Endothelial cell of umbilical vein (primary cell): Measurements from ENCODE around the gene HGF. TPM values are rescaled to one million over a fixed set of nuclear protein-coding genes. Genes with fewer than 3 reads are reported as not detected.

Experiments used
- BruUV-seq: library from RNA; stranded (reverse); fragments of 400-500 nt; replicated peaks from 2 replicates; lab custom pipeline; 2021; lab: Mats Ljungman, UMichigan
- CTCF ChIA-PET: fragments of 300-600, 350-600 bp; sonication (Branson Sonifier 250); formaldehyde crosslinking; loops from one replicate; lab custom pipeline; 2021; ENCODE audit warnings: antibody characterized with exemption, inconsistent platforms; lab: Charles Lee
- POLR2A ChIA-PET: fragments of 300-600, 350-600 bp; sonication (Branson Sonifier 250); formaldehyde crosslinking; loops from one replicate; lab custom pipeline; 2021; ENCODE audit warnings: antibody characterized with exemption, inconsistent platforms; lab: Charles Lee
- DNase-seq: peaks from one replicate; pipeline ENCODE4 v3.0.0-alpha.2; 2011; ENCODE audit warnings: low read depth, low spot score
- FAIRE-seq: peaks from 2 replicates; lab custom pipeline; 2011; peaks lifted over from hg19 to GRCh38; lab: Jason Lieb, UNC
- H2AFZ ChIP-seq: 2 replicates; pipeline ENCODE4 v1.6.0; 2012; ENCODE audit warnings: low read depth, low read length, control low read depth, inconsistent platforms
- H3K27ac ChIP-seq: 2 replicates; pipeline ENCODE4 v1.5.1; 2011; ENCODE audit warnings: low read depth, mild to moderate bottlenecking, control low read depth, low read length, moderate library complexity; ENCODE audit not compliant: insufficient read depth
- H3K27me3 ChIP-seq, 2 experiments: 2 replicates each; pipeline versions ENCODE4 v1.6.0 to v1.6.1; 2011; ENCODE audit warnings: low read length in 2 of 2, mixed read lengths in 1 of 2; ENCODE audit not compliant: control insufficient read depth in 2 of 2, insufficient read depth in 2 of 2
- H3K36me3 ChIP-seq, 2 experiments: 2 replicates in 1 of 2; 3 replicates in 1 of 2; pipeline ENCODE4 v1.5.1; 2011; ENCODE audit warnings: low read length in 2 of 2, mild to moderate bottlenecking in 1 of 2, moderate library complexity in 1 of 2; ENCODE audit not compliant: control insufficient read depth in 2 of 2, insufficient read depth in 2 of 2; ENCODE audit errors: extremely low read depth in 1 of 2
- H3K4me1 ChIP-seq: 3 replicates; pipeline ENCODE4 v1.5.1; 2011; ENCODE audit warnings: mild to moderate bottlenecking, low read length; ENCODE audit not compliant: control insufficient read depth, insufficient read depth; ENCODE audit errors: extremely low read depth
- H3K4me2 ChIP-seq: 2 replicates; pipeline ENCODE4 v1.6.1; 2011; ENCODE audit warnings: low read length, control low read depth, mixed read lengths; ENCODE audit not compliant: insufficient read depth
- H3K4me3 ChIP-seq, 3 experiments: fragments of 200-600 bp in 1 of 3; sonication (generic), shearing (Covaris generic) in 1 of 3; replicated peaks in 1 of 3; 2 replicates each; pipeline ENCODE4 v1.5.1; 2011 to 2016; ENCODE audit warnings: control low read depth in 3 of 3, low read length in 3 of 3, mild to moderate bottlenecking in 2 of 3, inconsistent platforms in 1 of 3, low read depth in 1 of 3, moderate library complexity in 1 of 3; ENCODE audit not compliant: insufficient read depth in 1 of 3
- H3K79me2 ChIP-seq: 2 replicates; pipeline ENCODE4 v1.6.0; 2012; ENCODE audit warnings: low read length, inconsistent platforms; ENCODE audit not compliant: control insufficient read depth, insufficient read depth
- H3K9ac ChIP-seq: replicated peaks from 2 replicates; pipeline ENCODE3; 2011; ENCODE audit warnings: low read length, control low read depth; ENCODE audit not compliant: insufficient read depth; ENCODE audit errors: extremely low read depth
- H3K9me1 ChIP-seq: replicated peaks from 3 replicates; pipeline ENCODE4 v1.6.0; 2011; ENCODE audit warnings: mild to moderate bottlenecking, low read length; ENCODE audit not compliant: control insufficient read depth, insufficient read depth; ENCODE audit errors: extremely low read depth
- H3K9me3 ChIP-seq: replicated peaks from 2 replicates; pipeline ENCODE4 v1.5.1; 2012; ENCODE audit warnings: low read length, inconsistent platforms; ENCODE audit not compliant: control insufficient read depth, insufficient read depth
- H4K20me1 ChIP-seq: replicated peaks from 2 replicates; pipeline ENCODE3; 2011; ENCODE audit warnings: mild to moderate bottlenecking, low read length; ENCODE audit not compliant: control insufficient read depth, insufficient read depth; ENCODE audit errors: extremely low read depth
- EZH2 ChIP-seq: IDR thresholded peaks from 2 replicates; pipeline ENCODE4 v1.6.1; 2012; ENCODE audit warnings: borderline replicate concordance, low read depth, mild to moderate bottlenecking, moderate library complexity, low read length, inconsistent platforms; ENCODE audit not compliant: severe bottlenecking
- FOS ChIP-seq: IDR thresholded peaks from 2 replicates; pipeline ENCODE4 v1.6.1; 2011; ENCODE audit warnings: mild to moderate bottlenecking, low read length, moderate library complexity, borderline replicate concordance; ENCODE audit not compliant: insufficient read depth
- GATA2 ChIP-seq: IDR thresholded peaks from 2 replicates; pipeline ENCODE4 v1.7.0; 2011; ENCODE audit warnings: low read depth, mild to moderate bottlenecking, moderate library complexity, mixed read lengths, low read length; ENCODE audit not compliant: insufficient read length, insufficient read depth
- JUN ChIP-seq: IDR thresholded peaks from 2 replicates; pipeline ENCODE4 v1.6.1; 2011; ENCODE audit warnings: borderline replicate concordance, low read depth; ENCODE audit not compliant: insufficient read length, insufficient read depth
- MAX ChIP-seq: IDR thresholded peaks from 2 replicates; pipeline ENCODE4 v1.6.1; 2011; ENCODE audit not compliant: insufficient read depth, insufficient read length
- MYC ChIP-seq: IDR thresholded peaks from one replicate; pipeline ENCODE4 v1.6.1; 2011; ENCODE audit warnings: mild to moderate bottlenecking, low read depth, low read length
- POLR2A ChIP-seq: IDR thresholded peaks from 2 replicates; pipeline ENCODE4 v1.6.1; 2012; ENCODE audit warnings: low read depth, mild to moderate bottlenecking, control low read depth, low read length
- POLR2AphosphoS5 ChIP-seq: IDR thresholded peaks from 2 replicates; pipeline ENCODE4 v1.6.1; 2012; ENCODE audit warnings: low read depth, mild to moderate bottlenecking, control low read depth, low read length, moderate library complexity; ENCODE audit not compliant: insufficient read depth
- dilution Hi-C: fragments of 300-500 bp; cut with MboI; formaldehyde crosslinking; loops from one replicate; pipeline ENCODE4 v1.15.0; 2019; ENCODE audit warnings: low sequenced_read_pairs; ENCODE audit not compliant: extremely low pct_ligation_motif_present
- intact Hi-C: fragments of 100-400 bp; cut with micrococcal nuclease; formaldehyde crosslinking; loops from one replicate; pipeline ENCODE4 v1.10.0; 2022
- polyA plus RNA-seq, 4 experiments: library from polyadenylated mRNA; depleted of rRNA in 3 of 4; stranded (reverse) in 3 of 4; unstranded in 1 of 4; fragments of >200 nt; gene quantifications; 2 replicates each; pipeline versions ENCODE4 v1.2.1 to v1.2.3, GENCODE V29; 2011 to 2012; ENCODE audit warnings: missing spikeins in 1 of 4
- total RNA-seq: library from RNA; stranded (reverse); gene quantifications from 2 replicates; pipeline ENCODE4 v1.2.3, GENCODE V29; 2021
- TF ChIP-seq, protein P1 (sequence below), 2 donors: IDR thresholded peaks; 1 replicate in 1 of 2; 2 replicates in 1 of 2; pipeline ENCODE4 v1.5.1; 2011; ENCODE audit warnings: low read length in 2 of 2, mild to moderate bottlenecking in 2 of 2, moderate library complexity in 2 of 2, control low read depth in 1 of 2, inconsistent platforms in 1 of 2, low read depth in 1 of 2; ENCODE audit not compliant: insufficient read depth in 1 of 2; ENCODE audit errors: extremely low read depth in 1 of 2

Gene HGF
- total and polyA plus RNA-seq, 2 donors (not counting 3 experiments of a cell fraction or from before 2014, with no cell fraction given): 0.15 to 0.18 TPM

DNA sequence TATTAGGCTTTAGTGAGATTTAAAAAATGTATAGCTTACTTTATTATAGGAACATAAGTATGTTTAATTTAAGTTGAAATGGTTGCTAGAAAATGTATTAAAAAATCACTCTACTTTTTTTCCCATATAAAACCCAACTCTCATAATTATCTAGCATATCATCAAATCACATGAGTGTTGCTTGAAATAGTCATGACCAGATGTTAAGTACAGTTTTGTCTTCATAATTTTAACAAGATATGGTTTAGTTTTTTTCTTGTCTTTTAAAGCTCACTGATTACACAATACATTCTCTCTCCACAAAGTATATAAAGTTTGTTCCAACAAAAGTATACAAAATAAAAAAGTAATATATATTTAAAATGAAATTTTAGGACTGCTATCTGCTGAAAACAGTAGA lies 82.8 kb downstream of the HGF start:
- Histone ChIP-seq H3K9me3 (no peaks in the 10 kb centered on the region), H3K27ac (no peak overlapping the region), H2AFZ (no peak overlapping the region), H3K4me1 (peaks cover 15% of the 10 kb centered on the region), H3K79me2 (no peaks in the 10 kb centered on the region), H3K4me2 (no peak overlapping the region), H3K9ac (no peak overlapping the region), H3K36me3 (no peaks in the 10 kb centered on the region), H3K4me3 (no peak overlapping the region), H3K9me1 (no peaks in the 10 kb centered on the region), H3K27me3 (no peaks in the 10 kb centered on the region), H4K20me1 (no peaks in the 10 kb centered on the region)
- dilution Hi-C loops: no loop called here
- intact Hi-C loops: no loop called here
- POLR2A ChIA-PET: no interaction called here
- CTCF ChIA-PET: no interaction called here
- no peak for TF ChIP-seq FOS
- TF ChIP-seq JUN: no peak
- TF ChIP-seq MAX: no peak
- no peak for TF ChIP-seq MYC
- no peak for TF ChIP-seq POLR2AphosphoS5
- TF ChIP-seq GATA2: no peak
- TF ChIP-seq EZH2: no peak
- BruUV-seq: no TSS peak
- FAIRE-seq (no peak), DNase-seq (no peak)

DNA sequence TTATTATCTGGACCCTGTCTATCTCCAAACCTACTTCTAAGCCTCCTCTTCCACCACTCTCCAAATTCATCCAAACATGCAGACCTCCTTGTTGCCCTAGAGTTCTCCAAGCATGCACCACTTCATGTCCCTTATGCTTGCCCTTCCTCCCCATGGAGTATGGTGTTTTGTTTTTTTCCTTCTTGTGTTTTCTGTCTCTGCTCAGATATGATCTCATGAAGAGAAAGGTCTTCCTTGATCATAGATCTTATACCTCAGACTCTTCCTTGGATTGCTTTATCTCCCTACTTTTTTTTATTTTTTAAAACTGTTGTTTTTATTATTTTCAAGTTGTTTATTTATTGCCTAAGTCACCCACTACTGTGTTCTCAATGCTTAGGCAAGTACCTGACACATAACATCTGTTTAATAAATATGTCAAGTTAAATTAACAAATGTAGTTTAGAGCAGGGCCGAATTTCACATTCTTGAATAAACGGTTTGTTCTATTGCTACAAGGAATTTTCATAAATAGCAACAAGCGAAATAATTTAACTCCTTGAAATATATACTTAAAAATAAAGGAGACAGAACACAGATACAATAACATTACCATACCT lies 84.5 kb downstream of the HGF start:
- Histone ChIP-seq H3K9ac (no peak overlapping the region), H3K4me1 (peaks cover 10% of the 10 kb centered on the region), H3K27ac (no peak overlapping the region), H4K20me1 (no peaks in the 10 kb centered on the region), H3K9me3 (no peaks in the 10 kb centered on the region), H3K4me2 (peak overlapping the region; percentile 35), H3K79me2 (no peaks in the 10 kb centered on the region), H3K27me3 (no peaks in the 10 kb centered on the region), H2AFZ (peak overlapping the region; percentile 90), H3K36me3 (no peaks in the 10 kb centered on the region), H3K4me3 (no peak overlapping the region), H3K9me1 (no peaks in the 10 kb centered on the region)
- TF ChIP-seq FOS (no peak), POLR2A (no peak), MAX (no peak), POLR2AphosphoS5 (no peak), EZH2 (no peak), GATA2 (no peak), MYC (no peak), JUN (no peak)
- TF ChIP-seq, protein P1, sequence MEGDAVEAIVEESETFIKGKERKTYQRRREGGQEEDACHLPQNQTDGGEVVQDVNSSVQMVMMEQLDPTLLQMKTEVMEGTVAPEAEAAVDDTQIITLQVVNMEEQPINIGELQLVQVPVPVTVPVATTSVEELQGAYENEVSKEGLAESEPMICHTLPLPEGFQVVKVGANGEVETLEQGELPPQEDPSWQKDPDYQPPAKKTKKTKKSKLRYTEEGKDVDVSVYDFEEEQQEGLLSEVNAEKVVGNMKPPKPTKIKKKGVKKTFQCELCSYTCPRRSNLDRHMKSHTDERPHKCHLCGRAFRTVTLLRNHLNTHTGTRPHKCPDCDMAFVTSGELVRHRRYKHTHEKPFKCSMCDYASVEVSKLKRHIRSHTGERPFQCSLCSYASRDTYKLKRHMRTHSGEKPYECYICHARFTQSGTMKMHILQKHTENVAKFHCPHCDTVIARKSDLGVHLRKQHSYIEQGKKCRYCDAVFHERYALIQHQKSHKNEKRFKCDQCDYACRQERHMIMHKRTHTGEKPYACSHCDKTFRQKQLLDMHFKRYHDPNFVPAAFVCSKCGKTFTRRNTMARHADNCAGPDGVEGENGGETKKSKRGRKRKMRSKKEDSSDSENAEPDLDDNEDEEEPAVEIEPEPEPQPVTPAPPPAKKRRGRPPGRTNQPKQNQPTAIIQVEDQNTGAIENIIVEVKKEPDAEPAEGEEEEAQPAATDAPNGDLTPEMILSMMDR (IDR thresholded peaks at IDR 0.05; ENCODE audit: extremely low read depth in 1 of 2, insufficient read depth in 1 of 2, low read depth in 1 of 2, low read length in 2 of 2): no peak
- POLR2A ChIA-PET: no interaction called here
- dilution Hi-C loops (no loop called here), intact Hi-C loops (no loop called here)
- FAIRE-seq (no peak), DNase-seq (no peak)
- BruUV-seq: no TSS peak
- CTCF ChIA-PET: interaction anchor here (0.9 to 1.7 kb wide), 7 partner anchors 10 to 184 kb away, joined by 3 to 7 read pairs (median 3); no protein-coding TSS in a partner anchor
